Measurements from ENCODE around the gene MAML3.

DNA sequence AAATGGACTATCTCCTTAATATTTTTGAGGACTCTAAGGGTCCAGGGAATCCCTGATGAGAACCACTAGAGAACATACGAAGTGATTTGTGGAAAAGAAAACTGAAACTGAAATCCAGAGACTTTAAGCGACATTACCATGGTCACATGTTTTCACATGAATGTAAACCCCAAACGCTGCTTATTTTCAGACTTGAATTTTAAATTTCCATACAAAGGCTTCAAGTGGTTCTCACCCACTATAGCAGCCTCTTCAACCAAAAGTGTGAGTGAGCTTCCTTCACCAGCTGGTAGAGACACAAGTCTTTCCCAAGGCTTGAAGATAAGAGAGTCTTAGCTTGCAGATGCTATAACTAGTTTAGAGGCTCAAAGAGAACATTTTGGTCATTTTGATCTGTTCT, 255.7 kb downstream of the MAML3 start:
- TF ChIP-seq POLR2A (IDR thresholded peaks at IDR 0.05; ENCODE audit: low read length) (no peak), GATA1 (IDR thresholded peaks at IDR 0.05; ENCODE audit: low read depth, low read length) (no peak)
